HG03095 (cell line): ENCODE results near the gene SHANK1.
"Not testable (repeated sequence)": the region's sequence is repeated elsewhere in the genome, so short reads cannot be mapped to it uniquely, and the experiment has no call there.

Experiments
- ATAC-seq: cut with Tn5 transposase; IDR thresholded peaks from one replicate; pipeline ENCODE4 v1.9.1; 2021; ENCODE audit warnings: moderate library complexity; ENCODE audit not compliant: unreplicated experiment

SHANK1 gene

DNA sequence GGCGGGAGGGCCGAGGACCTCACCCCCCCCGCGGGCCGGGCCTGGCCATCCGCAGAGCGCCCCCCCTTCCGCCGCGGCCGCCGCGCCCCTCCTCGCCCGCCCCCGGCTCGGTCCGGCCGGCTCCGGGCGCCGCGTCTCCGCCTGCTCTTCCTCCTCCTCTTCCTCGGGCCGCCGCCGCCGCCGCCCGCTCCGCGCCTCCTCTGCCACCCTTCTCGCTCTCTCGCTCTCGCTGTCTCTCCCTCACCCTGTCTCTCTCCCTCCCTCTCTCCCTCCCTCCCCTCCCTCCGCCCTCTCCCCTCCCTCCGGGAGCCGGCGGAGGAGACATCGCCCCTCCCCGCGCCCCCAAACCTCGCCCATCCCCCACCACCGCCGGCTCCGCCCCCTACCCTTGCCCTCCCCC is at the start of gene SHANK1:
Gene SHANK1, minus strand, starts transcription at position 237 of the 400 bp plus-strand sequence. CDS start 2,883 bp downstream, outside the sequence.
- ATAC-seq: no peak

- ATAC-seq: no peak
Measured at GRCh38 chr19:50768277-50768676, 48.7 kb upstream of the SHANK1 start.

DNA sequence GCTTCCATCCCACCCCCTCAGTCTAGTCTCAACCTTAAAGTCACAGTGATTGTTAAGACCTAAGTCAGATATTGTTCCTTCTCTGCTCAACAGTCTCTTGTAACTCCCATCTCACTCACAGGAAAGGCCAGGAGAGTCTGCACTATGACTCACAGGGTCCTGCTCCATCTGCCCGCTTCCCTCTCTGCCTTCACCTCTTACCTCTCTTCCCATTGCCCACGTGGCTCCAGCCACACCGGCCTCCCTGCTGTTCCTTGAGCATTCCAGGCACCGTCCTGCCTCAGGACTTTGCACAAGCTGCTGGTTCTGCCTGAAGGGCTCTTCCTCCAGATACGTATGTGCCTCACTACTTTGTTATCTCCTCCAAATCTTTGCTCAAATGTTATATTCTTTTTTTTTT is 47.7 kb upstream of the SHANK1 start:
- not testable (repeated sequence) for ATAC-seq

GRCh38 chr19:50766746-50767145 is 47.1 kb upstream of the SHANK1 start:
- ATAC-seq: not testable (repeated sequence)

- ATAC-seq: no peak
Measured at GRCh38 chr19:50764409-50764808, 44.8 kb upstream of the SHANK1 start.

- not testable (repeated sequence) for ATAC-seq
Measured at GRCh38 chr19:50763521-50763920, 43.9 kb upstream of the SHANK1 start.

DNA sequence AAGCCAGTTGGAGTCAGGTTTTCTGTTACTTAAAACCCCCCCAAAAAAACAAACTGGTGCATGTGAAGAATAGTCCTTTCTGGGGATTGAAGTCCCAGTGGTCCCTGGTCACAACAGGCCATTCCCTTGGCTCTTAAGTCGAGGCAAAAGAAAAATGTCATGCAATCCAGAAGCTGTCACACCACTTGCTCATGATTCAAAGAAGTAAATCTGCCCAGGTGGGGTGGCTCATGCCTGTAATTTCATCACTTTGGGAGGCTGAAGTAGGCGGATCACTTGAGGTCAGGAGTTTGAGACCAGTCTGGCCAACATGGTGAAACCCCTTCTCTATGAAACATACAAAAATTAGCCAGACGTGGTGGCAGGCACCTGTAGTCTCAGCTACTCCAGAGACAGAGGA is 41.9 kb upstream of the SHANK1 start:
- ATAC-seq: not testable (repeated sequence)

- ATAC-seq: no peak
Measured at GRCh38 chr19:50759886-50760285, 40.3 kb upstream of the SHANK1 start.

DNA sequence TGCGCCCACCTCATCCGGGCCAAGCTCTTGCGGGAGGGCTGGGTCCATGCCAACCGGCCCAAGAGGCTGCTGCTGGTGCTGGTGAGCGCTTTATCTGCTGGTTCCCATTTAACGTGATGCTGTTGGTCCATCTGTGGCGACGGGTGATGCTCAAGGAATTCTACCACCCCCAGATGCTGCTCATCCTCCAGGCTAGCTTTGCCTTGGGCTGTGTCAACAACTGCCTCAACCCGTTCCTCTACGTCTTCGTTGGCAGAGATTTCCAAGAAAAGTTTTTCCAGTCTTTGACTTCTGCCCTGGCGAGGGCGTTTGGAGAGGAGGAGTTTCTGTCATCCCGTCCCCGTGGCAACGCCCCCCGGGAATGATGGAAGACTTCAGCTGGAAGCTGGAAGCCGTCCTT is 39.5 kb upstream of the SHANK1 start:
- not testable (repeated sequence) for ATAC-seq

- not testable (repeated sequence) for ATAC-seq
Measured at GRCh38 chr19:50757624-50758023, 38.0 kb upstream of the SHANK1 start.

- not testable (repeated sequence) for ATAC-seq
Measured at GRCh38 chr19:50756244-50756643, 36.6 kb upstream of the SHANK1 start.

DNA sequence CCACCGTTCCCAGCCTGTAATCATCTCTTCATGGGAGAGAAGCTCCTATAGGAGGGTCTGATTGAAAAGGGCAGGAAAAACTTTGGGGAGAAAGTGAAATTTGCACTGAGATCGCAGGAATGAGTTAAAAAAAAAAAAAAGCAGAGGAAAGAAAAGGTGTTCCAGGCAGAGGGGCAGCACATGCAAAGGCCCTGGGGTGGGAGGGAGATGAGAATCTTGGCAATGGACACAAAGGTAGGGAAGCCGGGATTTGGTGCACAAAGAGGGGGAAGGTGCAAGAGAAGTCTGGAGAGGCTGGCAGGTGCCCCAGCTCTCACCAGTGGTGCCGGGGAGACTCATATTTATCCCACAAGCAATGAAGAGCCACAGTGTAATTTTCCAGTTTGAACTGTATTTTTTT is 34.3 kb upstream of the SHANK1 start:
- no peak for ATAC-seq

DNA sequence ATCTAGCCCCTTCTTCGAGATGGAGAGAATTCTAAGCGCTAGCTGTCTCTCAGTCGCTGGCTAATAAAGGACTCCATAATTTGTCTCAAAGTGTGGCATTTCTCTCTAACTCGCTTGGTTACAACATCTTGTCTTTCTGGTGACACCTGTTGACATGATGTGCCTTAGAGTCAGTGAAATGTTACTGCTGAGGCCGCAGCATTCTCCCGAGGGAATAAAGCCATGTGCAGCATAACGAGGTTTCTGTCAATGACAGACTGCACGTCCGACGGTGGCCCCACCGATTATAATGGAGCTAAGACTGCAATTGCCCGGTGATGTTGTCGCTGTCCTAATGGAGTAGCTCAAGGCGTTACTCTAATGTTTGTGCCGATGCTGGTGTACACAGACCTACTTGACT is 30.4 kb upstream of the SHANK1 start:
- no peak for ATAC-seq

- no peak for ATAC-seq
Measured at GRCh38 chr19:50749490-50749889, 29.9 kb upstream of the SHANK1 start.

GRCh38 chr19:50747141-50747540 is 27.5 kb upstream of the SHANK1 start:
- not testable (repeated sequence) for ATAC-seq

GRCh38 chr19:50745221-50745620 is 25.6 kb upstream of the SHANK1 start:
- ATAC-seq: no peak

DNA sequence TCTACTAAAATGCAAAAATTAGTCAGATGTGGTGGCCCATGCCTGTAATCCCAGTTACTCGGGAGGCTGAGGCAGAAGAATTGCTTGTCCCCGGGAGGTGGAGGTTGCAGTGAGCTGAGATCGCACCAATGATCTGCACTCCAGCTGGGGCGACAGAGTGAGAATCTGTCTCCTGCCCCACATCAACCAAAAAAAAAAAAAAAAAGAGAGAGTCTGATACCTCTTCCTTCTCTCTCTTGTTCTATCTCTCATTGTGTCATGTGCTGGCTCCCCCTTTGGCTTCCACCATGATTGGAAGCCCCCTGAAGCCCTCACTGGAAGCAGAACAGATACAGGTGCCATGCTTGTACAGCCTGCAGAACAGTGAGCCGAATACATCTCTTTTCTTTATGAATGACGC is 23.9 kb upstream of the SHANK1 start:
- ATAC-seq: no peak

- ATAC-seq: no peak
Measured at GRCh38 chr19:50741179-50741933, 21.8 kb upstream of the SHANK1 start.

- no peak for ATAC-seq
Measured at GRCh38 chr19:50739914-50740426, 20.4 kb upstream of the SHANK1 start.

DNA sequence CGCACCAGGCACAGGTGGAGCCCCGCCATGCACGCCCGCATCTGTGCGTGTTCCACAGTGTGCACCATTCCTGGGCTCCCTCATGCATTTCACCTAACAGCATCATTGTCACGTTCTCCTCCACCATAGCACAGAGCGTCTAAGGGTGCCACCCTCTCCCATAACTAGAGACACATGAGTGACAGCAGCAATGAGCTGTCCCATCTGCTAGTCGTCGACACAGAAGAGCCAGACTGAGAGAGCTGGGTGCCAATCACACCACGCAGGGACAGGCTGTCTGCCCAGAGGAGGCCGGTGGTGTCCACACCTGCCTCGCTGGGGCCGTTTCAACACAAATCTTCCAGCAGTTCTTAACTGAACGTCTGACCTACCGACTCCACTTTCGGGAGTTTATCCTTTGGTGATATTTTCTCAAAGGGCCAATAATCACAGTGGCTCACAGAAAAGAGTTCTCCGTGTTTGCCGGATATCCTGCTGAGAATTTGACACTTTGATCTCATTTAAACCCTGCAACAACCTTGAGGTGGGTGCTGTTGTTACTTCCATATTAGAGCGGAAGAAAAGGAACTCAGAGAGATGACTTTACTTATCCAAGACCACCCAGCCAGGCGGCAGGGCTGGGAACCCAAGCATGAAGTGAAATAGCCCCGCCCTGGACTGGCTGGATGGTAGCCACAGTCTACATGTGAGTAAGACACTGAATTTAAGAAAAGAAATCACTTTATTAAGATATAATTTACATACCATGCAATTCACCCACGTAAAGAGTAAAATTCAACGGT is 19.7 kb upstream of the SHANK1 start:
- ATAC-seq: no peak

DNA sequence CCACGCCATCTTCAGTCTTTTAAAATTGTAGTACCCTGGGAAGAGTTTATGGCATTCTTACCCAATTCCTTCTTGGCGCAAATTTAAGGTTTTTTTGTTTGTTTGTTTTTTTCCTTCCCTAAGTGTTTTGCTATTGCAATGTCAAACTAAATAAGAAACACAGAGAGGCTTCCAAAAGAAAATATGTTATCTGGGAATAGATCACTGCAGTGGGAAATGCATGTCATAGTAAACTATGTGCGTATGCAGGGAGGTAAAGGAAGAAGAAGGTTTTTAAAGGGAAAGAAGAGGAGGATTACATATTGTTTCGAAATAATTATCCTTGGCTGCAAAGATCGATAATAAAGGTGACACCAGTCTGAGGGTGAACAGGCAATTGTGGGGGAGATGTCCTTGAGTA is 16.7 kb upstream of the SHANK1 start:
- no peak for ATAC-seq

DNA sequence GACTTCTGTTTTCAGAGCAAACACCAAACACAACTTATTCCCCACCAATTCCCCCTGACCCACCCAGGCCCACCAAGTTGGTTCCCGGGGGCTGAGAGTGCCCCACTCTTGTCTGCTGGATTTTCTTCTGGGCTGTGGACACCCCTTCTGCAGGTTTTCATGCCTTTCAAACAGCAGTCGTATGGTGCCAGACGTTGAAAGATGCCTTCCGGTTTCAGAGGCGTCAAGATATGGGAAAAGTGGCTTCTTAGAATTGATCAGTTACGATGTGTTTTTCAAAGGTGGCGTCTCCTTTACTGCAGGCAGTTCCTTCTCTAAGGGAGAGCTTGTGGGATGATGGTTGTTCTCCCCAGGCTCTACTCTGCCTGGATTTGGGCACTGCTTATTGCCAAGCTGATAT is 16.3 kb upstream of the SHANK1 start:
- no peak for ATAC-seq
